HL-60/S4 treated with phorbol 12-myristate 13-acetate at 8.2 ng/mL for 4 days and 3 days (cell line): ENCODE results near the gene KLRC4.
"Not testable (repeated sequence)": the region's sequence is repeated elsewhere in the genome, so short reads cannot be mapped to it uniquely, and the experiment has no call there.

ENCODE experiments used
- in situ Hi-C: fragments of 300-500 bp; cut with MboI; formaldehyde crosslinking; loops from 2 replicates; pipeline ENCODE4 v1.15.0; 2022; ENCODE audit warnings: low sequenced_read_pairs

The KLRC4 gene

GRCh38 chr12:10398168-10398567 lies 11.4 kb downstream of the KLRC4 start:
- in situ Hi-C loops, result no loop called here

- in situ Hi-C loops, result no loop called here
Measured at GRCh38 chr12:10397296-10397695, 12.3 kb downstream of the KLRC4 start.

- in situ Hi-C loops, result not testable (repeated sequence)
Measured at GRCh38 chr12:10396176-10396575, 13.4 kb downstream of the KLRC4 start.

- in situ Hi-C loops, result no loop called here
Measured at GRCh38 chr12:10395390-10395998, 14.1 kb downstream of the KLRC4 start.

- in situ Hi-C loops, result not testable (repeated sequence)
Measured at GRCh38 chr12:10394531-10395152, 14.9 kb downstream of the KLRC4 start.

GRCh38 chr12:10393291-10393690 lies 16.3 kb downstream of the KLRC4 start:
- in situ Hi-C loops, result no loop called here

- in situ Hi-C loops, result no loop called here
Measured at GRCh38 chr12:10392394-10392930, 17.1 kb downstream of the KLRC4 start.

GRCh38 chr12:10390991-10391390 lies 18.6 kb downstream of the KLRC4 start:
- in situ Hi-C loops, result not testable (repeated sequence)

GRCh38 chr12:10389904-10390303 lies 19.7 kb downstream of the KLRC4 start, which contains the start of gene KLRK1:
KLRK1 (minus strand) TSS chr12:10390041; CDS start chr12:10388810, 1,231 bp downstream.
- in situ Hi-C loops, result no loop called here

- in situ Hi-C loops, result no loop called here
Measured at GRCh38 chr12:10388624-10389413, 20.7 kb downstream of the KLRC4 start.

- in situ Hi-C loops, result not testable (repeated sequence)
Measured at GRCh38 chr12:10387498-10387897, 22.1 kb downstream of the KLRC4 start.

- in situ Hi-C loops, result no loop called here
Measured at GRCh38 chr12:10386857-10387256, 22.7 kb downstream of the KLRC4 start.

- in situ Hi-C loops, result no loop called here
Measured at GRCh38 chr12:10385166-10385613, 24.4 kb downstream of the KLRC4 start.

- in situ Hi-C loops, result no loop called here
Measured at GRCh38 chr12:10384191-10384590, 25.4 kb downstream of the KLRC4 start.

GRCh38 chr12:10381928-10382628 lies 27.5 kb downstream of the KLRC4 start:
- in situ Hi-C loops, result no loop called here

- in situ Hi-C loops, result not testable (repeated sequence)
Measured at GRCh38 chr12:10378737-10379136, 30.8 kb downstream of the KLRC4 start.

GRCh38 chr12:10374624-10375018 lies 34.9 kb downstream of the KLRC4 start:
- in situ Hi-C loops, result loop anchor here (25.0 kb wide), 1 partner anchor 188 kb away; no protein-coding TSS in a partner anchor

GRCh38 chr12:10372559-10372958 lies 37.0 kb downstream of the KLRC4 start:
- in situ Hi-C loops, result loop anchor here (25.0 kb wide), 1 partner anchor 190 kb away; no protein-coding TSS in a partner anchor

GRCh38 chr12:10371893-10372535 lies 37.5 kb downstream of the KLRC4 start:
- in situ Hi-C loops, result loop anchor here (25.0 kb wide), 1 partner anchor 190 kb away; no protein-coding TSS in a partner anchor
